Thyroid gland (tissue), 4 donors: ENCODE data around the gene PPIL6.

Source experiments
- POLR2A ChIP-seq, 2 donors: fragments of 450-650 bp; IDR thresholded peaks; one replicate each; pipeline ENCODE4 v1.6.1; 2017; ENCODE audit warnings: antibody characterized with exemption in 2 of 2, mild to moderate bottlenecking in 2 of 2, moderate library complexity in 1 of 2
- TF ChIP-seq, protein P1 (sequence below), 6 experiments: fragments of 200-600 bp in 3 of 6; fragments of 450-650 bp in 3 of 6; sonication (generic) in 3 of 6; IDR thresholded peaks; one replicate each; pipeline ENCODE4 v1.5.1; 2016 to 2019; ENCODE audit warnings: antibody characterized with exemption in 6 of 6, mild to moderate bottlenecking in 2 of 6, inconsistent platforms in 1 of 6, moderate library complexity in 1 of 6

GRCh38 chr6:109356237-109356636 lies 84.2 kb downstream of the PPIL6 start:
- TF ChIP-seq POLR2A (IDR thresholded peaks at IDR 0.05) = no peak
- TF ChIP-seq, protein P1, sequence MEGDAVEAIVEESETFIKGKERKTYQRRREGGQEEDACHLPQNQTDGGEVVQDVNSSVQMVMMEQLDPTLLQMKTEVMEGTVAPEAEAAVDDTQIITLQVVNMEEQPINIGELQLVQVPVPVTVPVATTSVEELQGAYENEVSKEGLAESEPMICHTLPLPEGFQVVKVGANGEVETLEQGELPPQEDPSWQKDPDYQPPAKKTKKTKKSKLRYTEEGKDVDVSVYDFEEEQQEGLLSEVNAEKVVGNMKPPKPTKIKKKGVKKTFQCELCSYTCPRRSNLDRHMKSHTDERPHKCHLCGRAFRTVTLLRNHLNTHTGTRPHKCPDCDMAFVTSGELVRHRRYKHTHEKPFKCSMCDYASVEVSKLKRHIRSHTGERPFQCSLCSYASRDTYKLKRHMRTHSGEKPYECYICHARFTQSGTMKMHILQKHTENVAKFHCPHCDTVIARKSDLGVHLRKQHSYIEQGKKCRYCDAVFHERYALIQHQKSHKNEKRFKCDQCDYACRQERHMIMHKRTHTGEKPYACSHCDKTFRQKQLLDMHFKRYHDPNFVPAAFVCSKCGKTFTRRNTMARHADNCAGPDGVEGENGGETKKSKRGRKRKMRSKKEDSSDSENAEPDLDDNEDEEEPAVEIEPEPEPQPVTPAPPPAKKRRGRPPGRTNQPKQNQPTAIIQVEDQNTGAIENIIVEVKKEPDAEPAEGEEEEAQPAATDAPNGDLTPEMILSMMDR (IDR thresholded peaks at IDR 0.05) = no peak
